ENCODE data around the gene LTBP2. TPM values are rescaled to one million over a fixed set of nuclear protein-coding genes. Genes with fewer than 3 reads are reported as not detected.

LTBP2 gene
- total and polyA plus RNA-seq, 2 of the 13 experiments (the other 11 are each of a cell fraction or from before 2014, with no cell fraction given): 0.20 to 0.41 TPM

DNA sequence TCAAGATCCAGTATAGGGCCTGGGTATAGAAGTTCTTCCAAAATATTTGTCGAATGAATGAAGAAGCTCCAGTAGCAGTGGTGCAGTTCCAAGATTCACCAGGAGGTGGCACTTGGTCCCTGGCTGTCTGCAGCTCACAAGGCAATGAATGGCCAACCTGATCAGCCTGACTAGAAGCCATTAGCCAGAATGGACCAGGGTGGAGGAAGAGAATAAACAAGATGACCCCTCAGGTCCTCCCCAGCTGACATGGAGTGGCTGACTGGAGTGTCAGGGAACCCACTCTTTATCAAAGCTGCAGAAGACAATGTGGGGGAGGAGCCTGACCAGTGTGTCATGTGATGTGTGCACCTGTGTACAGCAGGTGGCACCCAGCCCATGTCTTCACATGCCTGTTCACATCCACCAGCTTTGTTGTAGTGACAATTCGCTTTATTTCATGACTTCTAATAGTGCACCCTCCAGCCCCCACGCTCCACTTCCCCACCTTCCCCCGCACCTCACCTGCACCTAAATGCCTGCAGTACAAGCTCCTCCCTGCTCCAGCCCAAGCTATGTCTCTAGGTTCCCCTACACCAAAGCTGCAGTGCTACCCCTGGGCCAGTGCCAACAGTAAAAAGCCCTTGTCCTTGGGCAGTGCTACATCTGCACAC lies 3.0 kb downstream of the LTBP2 start (continued):
- no peak for TF ChIP-seq HES4 (CRISPR knock-in tag; IDR thresholded peaks at IDR 0.05; ENCODE audit: borderline replicate concordance)
- no peak for TF ChIP-seq FIP1L1 (IDR thresholded peaks at IDR 0.05; ENCODE audit: borderline replicate concordance, insufficient read depth, low read depth, low read length)
- TF ChIP-seq NR2F6 (IDR thresholded peaks at IDR 0.05): no peak
- no peak for TF ChIP-seq NR2F6 (CRISPR knock-in tag; IDR thresholded peaks at IDR 0.05)
- no peak for TF ChIP-seq CBX2 (IDR thresholded peaks at IDR 0.05; ENCODE audit: low read depth, low read length)
- no peak for TF ChIP-seq CBX2 (CRISPR knock-in tag; IDR thresholded peaks at IDR 0.05; ENCODE audit: low read depth)
- no peak for TF ChIP-seq PAX8 (CRISPR knock-in tag; IDR thresholded peaks at IDR 0.05; ENCODE audit: borderline replicate concordance)
- TF ChIP-seq KLF6 (CRISPR knock-in tag; IDR thresholded peaks at IDR 0.05): no peak
- no peak for TF ChIP-seq ZNF768 (CRISPR knock-in tag; IDR thresholded peaks at IDR 0.05)
- TF ChIP-seq, protein P1, sequence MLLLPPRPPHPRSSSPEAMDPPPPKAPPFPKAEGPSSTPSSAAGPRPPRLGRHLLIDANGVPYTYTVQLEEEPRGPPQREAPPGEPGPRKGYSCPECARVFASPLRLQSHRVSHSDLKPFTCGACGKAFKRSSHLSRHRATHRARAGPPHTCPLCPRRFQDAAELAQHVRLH (CRISPR knock-in tag; IDR thresholded peaks at IDR 0.05; ENCODE audit: borderline replicate concordance, low read depth): no peak
- TF ChIP-seq ZNF552 (CRISPR knock-in tag; IDR thresholded peaks at IDR 0.05; ENCODE audit: borderline replicate concordance): no peak
- TF ChIP-seq HDAC2 (CRISPR knock-in tag; IDR thresholded peaks at IDR 0.05): no peak
- no peak for TF ChIP-seq ZNF546 (CRISPR knock-in tag; conservative IDR thresholded peaks at IDR 0.05)
- TF ChIP-seq REXO4 (CRISPR knock-in tag; IDR thresholded peaks at IDR 0.05; ENCODE audit: borderline replicate concordance): no peak
- no peak for TF ChIP-seq FOXK1 (CRISPR knock-in tag; IDR thresholded peaks at IDR 0.05; ENCODE audit: borderline replicate concordance, low read depth)
- no peak for TF ChIP-seq IRF9 (CRISPR knock-in tag; IDR thresholded peaks at IDR 0.05; ENCODE audit: borderline replicate concordance)
- TF ChIP-seq MLXIP (CRISPR knock-in tag; IDR thresholded peaks at IDR 0.05; ENCODE audit: borderline replicate concordance): no peak
- TF ChIP-seq HOXA9 (CRISPR knock-in tag; IDR thresholded peaks at IDR 0.05; ENCODE audit: borderline replicate concordance): no peak
- TF ChIP-seq, protein P2, sequence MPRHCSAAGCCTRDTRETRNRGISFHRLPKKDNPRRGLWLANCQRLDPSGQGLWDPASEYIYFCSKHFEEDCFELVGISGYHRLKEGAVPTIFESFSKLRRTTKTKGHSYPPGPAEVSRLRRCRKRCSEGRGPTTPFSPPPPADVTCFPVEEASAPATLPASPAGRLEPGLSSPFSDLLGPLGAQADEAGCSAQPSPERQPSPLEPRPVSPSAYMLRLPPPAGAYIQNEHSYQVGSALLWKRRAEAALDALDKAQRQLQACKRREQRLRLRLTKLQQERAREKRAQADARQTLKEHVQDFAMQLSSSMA (CRISPR knock-in tag; IDR thresholded peaks at IDR 0.05): no peak
- no peak for TF ChIP-seq ZNF670 (CRISPR knock-in tag; IDR thresholded peaks at IDR 0.05; ENCODE audit: borderline replicate concordance)
- TF ChIP-seq HCFC1 (IDR thresholded peaks at IDR 0.05; ENCODE audit: low read depth, low read length): no peak
- TF ChIP-seq ZNF292 (CRISPR knock-in tag; IDR thresholded peaks at IDR 0.05; ENCODE audit: borderline replicate concordance, low read depth): no peak
- no peak for TF ChIP-seq ZNF841 (CRISPR knock-in tag; IDR thresholded peaks at IDR 0.05; ENCODE audit: borderline replicate concordance)

Data from HepG2 (cell line).